ENCODE results near the gene NOLC1.

Gene NOLC1

DNA sequence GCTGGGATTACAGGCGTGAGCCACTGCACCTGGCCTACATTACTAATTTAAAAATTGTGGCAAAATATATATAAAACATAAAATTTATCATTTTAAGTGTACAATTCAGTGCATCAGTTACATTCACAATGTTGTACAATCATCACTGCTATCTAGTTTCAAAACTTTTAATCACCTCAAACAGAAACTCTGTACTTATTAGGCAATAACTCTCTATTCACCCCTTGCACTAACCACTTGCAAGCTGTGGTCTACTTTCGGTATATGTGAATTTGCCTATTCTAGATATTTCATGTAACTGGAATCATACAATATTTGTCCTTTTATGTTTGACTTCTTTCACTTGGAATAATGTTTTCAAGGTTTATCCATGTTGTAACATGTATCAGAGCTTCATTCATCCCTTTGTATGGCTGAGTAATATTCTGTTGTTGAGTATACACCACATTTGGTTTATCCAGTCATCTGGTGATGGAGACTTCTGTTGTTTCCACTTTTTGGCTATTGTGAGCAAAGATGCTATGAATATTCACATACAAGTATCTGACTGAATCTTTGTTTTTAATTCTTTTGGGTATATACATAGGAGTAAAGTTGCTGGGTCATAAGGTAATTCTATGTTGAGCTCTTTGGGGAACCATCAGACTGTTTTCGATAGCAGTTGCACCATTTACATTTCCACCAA lies 59.6 kb downstream of the NOLC1 start:
- no peak for DNase-seq

Measured in NCI-H1417 (cell line).